ENCODE data around the gene OTOS. TPM values are rescaled to one million over a fixed set of nuclear protein-coding genes. Genes with fewer than 3 reads are reported as not detected.

OTOS gene
- total and polyA plus RNA-seq, 2 donors (not counting 1 experiment from before 2014, with no cell fraction given): not detected

DNA sequence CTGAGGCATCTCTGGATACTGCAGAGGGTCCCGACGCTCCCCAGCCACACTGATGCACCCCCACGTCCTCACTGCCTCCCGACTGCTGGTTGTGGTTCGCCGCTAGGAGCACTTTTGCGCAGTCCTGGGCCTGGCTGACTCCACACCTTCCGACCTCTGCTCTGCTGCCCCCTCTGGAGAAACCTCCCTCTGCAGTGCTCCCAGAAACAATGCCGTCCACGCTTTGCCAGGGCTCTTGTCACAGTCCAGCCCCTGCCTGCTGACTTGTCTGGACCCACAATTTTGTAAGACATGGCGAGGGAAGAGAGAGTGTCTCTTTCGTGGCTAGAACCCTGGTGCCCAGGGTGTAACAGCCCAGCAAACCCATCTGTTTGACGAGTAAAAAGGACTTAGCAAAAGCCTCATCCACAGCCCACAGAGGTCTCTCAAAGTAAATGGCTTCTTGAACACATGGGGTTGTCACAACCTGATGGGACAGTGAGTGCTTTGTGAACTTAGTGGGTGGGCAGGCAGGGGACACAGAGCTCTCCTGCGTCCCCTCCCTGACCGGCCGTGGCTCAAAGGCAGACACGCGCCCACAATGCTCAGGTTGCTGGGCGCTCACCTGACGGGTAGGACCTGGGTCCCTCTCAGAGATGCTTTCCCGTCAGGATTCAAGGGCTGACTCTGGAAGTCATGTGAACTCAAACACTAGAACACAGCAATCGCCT, 8.4 kb downstream of the OTOS start:
- H3K79me2 ChIP-seq (ENCODE audit: control insufficient read depth, insufficient read depth, low read length): peaks cover 25% of the 10 kb centered on the region
- H3K4me2 ChIP-seq (replicated peaks; ENCODE audit: low read depth, low read length, poor library complexity, severe bottlenecking): no peak overlapping the region
- no peak overlapping the region for H3K27ac ChIP-seq (ENCODE audit: low read length in 2 of 2)
- peaks cover 27% of the 10 kb centered on the region for H3K4me1 Mint-ChIP-seq
- no peaks in the 10 kb centered on the region for H3K9me3 ChIP-seq (ENCODE audit: control extremely low read depth in 1 of 3, control insufficient read depth in 2 of 3, insufficient read depth in 1 of 3, low read length in 2 of 3)
- CTCF ChIA-PET: interaction anchor here (2.2 kb wide), 1 partner anchor 11 kb away, joined by 9 read pairs; no protein-coding TSS in a partner anchor
- POLR2A ChIA-PET: no interaction called here
- 99% methylated on average over 22 of the region's 22 CpGs for WGBS (ENCODE audit: insufficient coverage)
- H3K9ac ChIP-seq (ENCODE audit: low read length): no peak overlapping the region
- H3K27ac Mint-ChIP-seq: no peak overlapping the region
- peaks cover 19% of the 10 kb centered on the region for H4K20me1 ChIP-seq (ENCODE audit: control insufficient read depth, insufficient read depth, low read length, poor library complexity, severe bottlenecking)
- H3K4me3 ChIP-seq (ENCODE audit: control extremely low read depth in 1 of 5, extremely low read depth in 1 of 5, insufficient read depth in 1 of 5, low read depth in 2 of 5, low read length in 4 of 5): no peak overlapping the region
- peaks cover 0 to 52% of the 10 kb centered on the region in 2 experiments for H3K36me3 ChIP-seq (replicated peaks in 1 of 2; ENCODE audit: control extremely low read depth in 1 of 2, control insufficient read depth in 1 of 2, extremely low read depth in 1 of 2, insufficient read depth in 2 of 2, low read length in 1 of 2)
- ATAC-seq (ENCODE audit: low read depth) (no peak), DNase-seq (no peak)
- peaks cover 10 to 19% of the 10 kb centered on the region in 2 donors for H3K4me1 ChIP-seq (ENCODE audit: control insufficient read depth in 2 of 2, insufficient read depth in 2 of 2, low read length in 2 of 2)
- no peaks in the 10 kb centered on the region for H3K27me3 Mint-ChIP-seq
- no peak overlapping the region for H3K4me3 Mint-ChIP-seq
- no peaks in the 10 kb centered on the region for H3K9me3 Mint-ChIP-seq (ENCODE audit: insufficient read depth)
- H3K27me3 ChIP-seq (replicated peaks in 1 of 4; ENCODE audit: control extremely low read depth in 1 of 4, control insufficient read depth in 3 of 4, insufficient read depth in 4 of 4, low read length in 3 of 4): no peaks in the 10 kb centered on the region
- no peak overlapping the region for H2AFZ ChIP-seq (ENCODE audit: insufficient read depth, low read depth, low read length, poor library complexity, severe bottlenecking)
- no peak for TF ChIP-seq EZH2 (IDR thresholded peaks at IDR 0.05; ENCODE audit: borderline replicate concordance, insufficient read depth, low read depth, low read length, poor library complexity, severe bottlenecking)
- intact Hi-C loops (cut with micrococcal nuclease): no loop called here

DNA sequence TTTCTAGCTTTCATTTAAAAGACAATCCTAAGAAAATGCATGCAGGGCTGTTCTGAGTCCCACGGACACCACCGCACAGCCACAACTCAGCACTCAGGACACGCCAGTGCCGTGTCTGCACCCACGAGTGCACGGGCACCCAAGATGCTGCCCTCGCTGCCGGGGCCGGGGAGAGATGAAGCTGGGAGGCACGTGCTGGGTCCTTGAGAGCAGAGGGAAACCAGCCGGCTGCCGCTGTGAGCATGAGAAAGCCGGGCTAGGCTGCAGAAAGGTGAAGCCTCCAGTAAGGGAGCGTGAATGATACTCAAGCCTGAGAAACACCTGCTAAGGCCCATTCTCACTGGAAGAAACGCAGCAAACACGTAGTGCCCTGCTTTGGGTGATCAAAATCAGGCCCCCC, 9.2 kb downstream of the OTOS start:
- Histone ChIP-seq H3K36me3 (replicated peaks in 1 of 2; ENCODE audit: control extremely low read depth in 1 of 2, control insufficient read depth in 1 of 2, extremely low read depth in 1 of 2, insufficient read depth in 2 of 2, low read length in 1 of 2) (peaks cover 0 to 52% of the 10 kb centered on the region in 2 experiments), H4K20me1 (ENCODE audit: control insufficient read depth, insufficient read depth, low read length, poor library complexity, severe bottlenecking) (peaks cover 19% of the 10 kb centered on the region), H3K27me3 (replicated peaks in 1 of 4; ENCODE audit: control extremely low read depth in 1 of 4, control insufficient read depth in 3 of 4, insufficient read depth in 4 of 4, low read length in 3 of 4) (no peaks in the 10 kb centered on the region), H2AFZ (ENCODE audit: insufficient read depth, low read depth, low read length, poor library complexity, severe bottlenecking) (no peak overlapping the region), H3K79me2 (ENCODE audit: control insufficient read depth, insufficient read depth, low read length) (peaks cover 19% of the 10 kb centered on the region), H3K9ac (ENCODE audit: low read length) (no peak overlapping the region), H3K9me3 (ENCODE audit: control extremely low read depth in 1 of 3, control insufficient read depth in 2 of 3, insufficient read depth in 1 of 3, low read length in 2 of 3) (no peaks in the 10 kb centered on the region), H3K4me2 (replicated peaks; ENCODE audit: low read depth, low read length, poor library complexity, severe bottlenecking) (no peak overlapping the region), H3K27ac (ENCODE audit: low read length in 2 of 2) (no peak overlapping the region), H3K4me1 (ENCODE audit: control insufficient read depth in 2 of 2, insufficient read depth in 2 of 2, low read length in 2 of 2) (peaks cover 7 to 14% of the 10 kb centered on the region in 2 donors), H3K4me3 (ENCODE audit: control extremely low read depth in 1 of 5, extremely low read depth in 1 of 5, insufficient read depth in 1 of 5, low read depth in 2 of 5, low read length in 4 of 5) (no peak overlapping the region)
- Mint-ChIP-seq H3K9me3 (ENCODE audit: insufficient read depth) (no peaks in the 10 kb centered on the region), H3K4me3 (no peak overlapping the region), H3K27me3 (no peaks in the 10 kb centered on the region), H3K27ac (no peak overlapping the region), H3K4me1 (peaks cover 21% of the 10 kb centered on the region)
- intact Hi-C loops (cut with micrococcal nuclease): no loop called here
- ChIA-PET POLR2A (no interaction called here), CTCF (interaction anchor here (3.8 kb wide), 1 partner anchor 12 kb away, joined by 10 read pairs; no protein-coding TSS in a partner anchor)
- TF ChIP-seq EZH2 (IDR thresholded peaks at IDR 0.05; ENCODE audit: borderline replicate concordance, insufficient read depth, low read depth, low read length, poor library complexity, severe bottlenecking) (no peak), CTCF (IDR thresholded peaks at IDR 0.05) (no peak)
- ATAC-seq (ENCODE audit: low read depth) (no peak), DNase-seq (no peak)
- 98% methylated on average over 16 of the region's 16 CpGs for WGBS (ENCODE audit: insufficient coverage)
